Tibial artery (tissue), 4 donors: ENCODE measurements around the gene AP3B1.

Source experiments
- DNase-seq, 2 donors: peaks; one replicate each; pipeline ENCODE4 v3.0.0-alpha.2; 2019
- H3K27ac ChIP-seq, 2 donors: fragments of 200-600 bp; sonication (generic) in 1 of 2; 1 replicate in 1 of 2; 2 replicates in 1 of 2; pipeline ENCODE4 v1.5.1; 2018 to 2019; ENCODE audit warnings: mild to moderate bottlenecking in 1 of 2
- H3K27me3 ChIP-seq, 2 donors: fragments of 200-600 bp; sonication (generic) in 1 of 2; one replicate each; pipeline versions ENCODE4 v1.5.1 to v1.6.0; 2016 to 2019
- H3K36me3 ChIP-seq, 3 donors: fragments of 200-600 bp; sonication (generic) in 2 of 3; one replicate each; pipeline ENCODE4 v1.5.1; 2016 to 2019; ENCODE audit warnings: mild to moderate bottlenecking in 2 of 3
- H3K4me1 ChIP-seq, 4 donors: fragments of 200-600 bp; sonication (generic) in 2 of 4; 1 replicate in 3 of 4; 2 replicates in 1 of 4; pipeline ENCODE4 v1.5.1; 2016 to 2019
- H3K4me3 ChIP-seq, 2 donors: fragments of 200-600 bp; sonication (generic) in 1 of 2; 1 replicate in 1 of 2; 2 replicates in 1 of 2; pipeline ENCODE4 v1.5.1; 2018 to 2019; ENCODE audit warnings: mild to moderate bottlenecking in 2 of 2
- H3K9me3 ChIP-seq, 3 donors: fragments of 200-600 bp; sonication (generic) in 1 of 3; one replicate each; pipeline ENCODE4 v1.5.1; 2016 to 2019
- intact Hi-C: fragments of 100-400 bp; cut with DNase I; formaldehyde crosslinking; loops from one replicate; pipeline ENCODE4 v1.15.0; 2023; ENCODE audit warnings: low total_unique reads
- TF ChIP-seq, protein P1 (sequence below), 2 experiments: fragments of 200-600 bp in 1 of 2; fragments of 450-650 bp in 1 of 2; IDR thresholded peaks; one replicate each; pipeline ENCODE4 v1.5.1; 2017 to 2019; ENCODE audit warnings: antibody characterized with exemption in 2 of 2, mild to moderate bottlenecking in 1 of 2, moderate library complexity in 1 of 2

Gene AP3B1

DNA sequence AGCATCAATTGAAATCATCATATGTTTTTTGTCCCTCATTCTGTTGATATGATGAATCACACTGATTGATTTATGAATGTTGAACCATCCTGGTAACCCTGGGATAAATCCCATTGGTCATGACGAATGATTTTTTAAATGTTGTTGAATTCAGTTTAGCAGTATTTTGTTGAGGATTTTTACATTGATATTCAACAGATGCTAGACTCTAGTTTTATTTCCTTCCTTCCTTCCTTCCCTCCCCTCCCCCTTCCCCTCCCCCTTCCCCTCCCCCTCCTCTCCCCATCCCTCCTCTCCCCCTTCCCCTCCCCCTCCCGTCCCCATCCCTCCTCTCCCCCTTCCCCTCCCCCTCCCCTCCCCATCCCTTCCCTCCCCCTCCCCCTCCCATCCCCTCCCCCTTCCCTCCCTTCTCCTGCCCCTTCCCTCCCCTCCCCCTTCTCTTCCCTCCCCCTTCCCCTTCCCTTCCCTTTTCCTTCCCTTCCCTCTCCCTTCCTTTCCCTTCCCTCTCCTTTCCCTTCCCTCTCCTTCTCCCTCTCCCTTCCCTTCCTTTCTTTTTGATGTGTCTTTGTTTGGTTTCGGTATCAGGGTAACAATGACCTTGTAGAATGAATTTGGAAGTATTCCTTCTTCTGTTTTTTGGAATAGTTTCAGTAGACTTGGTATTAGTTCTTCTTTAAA is 142.8 kb downstream of the AP3B1 start:
- Histone ChIP-seq H3K27me3 (no peaks in the 10 kb centered on the region), H3K9me3 (no peaks in the 10 kb centered on the region), H3K4me1 (no peaks in the 10 kb centered on the region), H3K27ac (no peak overlapping the region), H3K36me3 (peaks cover 19 to 30% (median 21%) of the 10 kb centered on the region in 3 donors), H3K4me3 (no peak overlapping the region)
- TF ChIP-seq, protein P1, sequence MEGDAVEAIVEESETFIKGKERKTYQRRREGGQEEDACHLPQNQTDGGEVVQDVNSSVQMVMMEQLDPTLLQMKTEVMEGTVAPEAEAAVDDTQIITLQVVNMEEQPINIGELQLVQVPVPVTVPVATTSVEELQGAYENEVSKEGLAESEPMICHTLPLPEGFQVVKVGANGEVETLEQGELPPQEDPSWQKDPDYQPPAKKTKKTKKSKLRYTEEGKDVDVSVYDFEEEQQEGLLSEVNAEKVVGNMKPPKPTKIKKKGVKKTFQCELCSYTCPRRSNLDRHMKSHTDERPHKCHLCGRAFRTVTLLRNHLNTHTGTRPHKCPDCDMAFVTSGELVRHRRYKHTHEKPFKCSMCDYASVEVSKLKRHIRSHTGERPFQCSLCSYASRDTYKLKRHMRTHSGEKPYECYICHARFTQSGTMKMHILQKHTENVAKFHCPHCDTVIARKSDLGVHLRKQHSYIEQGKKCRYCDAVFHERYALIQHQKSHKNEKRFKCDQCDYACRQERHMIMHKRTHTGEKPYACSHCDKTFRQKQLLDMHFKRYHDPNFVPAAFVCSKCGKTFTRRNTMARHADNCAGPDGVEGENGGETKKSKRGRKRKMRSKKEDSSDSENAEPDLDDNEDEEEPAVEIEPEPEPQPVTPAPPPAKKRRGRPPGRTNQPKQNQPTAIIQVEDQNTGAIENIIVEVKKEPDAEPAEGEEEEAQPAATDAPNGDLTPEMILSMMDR (IDR thresholded peaks at IDR 0.05) = no peak
- intact Hi-C loops = no loop called here
- no peak for DNase-seq

DNA sequence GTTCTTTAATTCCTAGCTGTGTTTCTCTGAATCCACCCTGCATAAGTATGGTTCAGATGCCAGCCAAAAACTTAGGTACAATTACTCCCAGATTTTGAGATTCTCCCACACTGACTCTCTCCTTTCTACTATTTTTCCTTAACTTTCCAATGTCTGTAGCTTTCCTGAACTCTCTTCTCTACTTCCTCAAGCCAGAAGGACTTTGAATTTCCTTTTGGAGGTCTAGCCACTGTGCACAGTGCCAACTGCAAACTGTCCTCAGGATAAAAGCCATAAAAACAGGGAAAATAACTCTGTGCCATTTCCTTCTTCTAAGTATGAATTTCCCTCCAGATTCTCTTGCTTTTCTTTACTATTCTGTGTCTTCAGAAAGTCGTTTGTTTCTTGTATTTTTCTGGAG is 157.2 kb downstream of the AP3B1 start:
- intact Hi-C loops = no loop called here
- TF ChIP-seq, protein P1 (IDR thresholded peaks at IDR 0.05) = no peak
- H3K36me3 ChIP-seq = peaks cover 11 to 29% (median 14%) of the 10 kb centered on the region in 3 donors

GRCh38 chr5:78133423-78133822 is 161.1 kb downstream of the AP3B1 start:
- no peaks in the 10 kb centered on the region for H3K4me1 ChIP-seq
- no peaks in the 10 kb centered on the region for H3K27me3 ChIP-seq
- H3K9me3 ChIP-seq = no peaks in the 10 kb centered on the region
- H3K27ac ChIP-seq = no peak overlapping the region
- no peak for DNase-seq
- intact Hi-C loops = no loop called here
- H3K4me3 ChIP-seq = no peak overlapping the region
- H3K36me3 ChIP-seq = peaks cover 0 to 5% (median 4%) of the 10 kb centered on the region in 3 donors
- TF ChIP-seq, protein P1 (IDR thresholded peaks at IDR 0.05) = no peak

More for the DNA sequence above, 157.2 kb downstream of the AP3B1 start:
- H3K9me3 ChIP-seq = no peaks in the 10 kb centered on the region
- no peaks in the 10 kb centered on the region for H3K27me3 ChIP-seq
- H3K4me3 ChIP-seq = no peak overlapping the region
- H3K27ac ChIP-seq = no peak overlapping the region
- H3K4me1 ChIP-seq = no peaks in the 10 kb centered on the region
- no peak for DNase-seq

DNA sequence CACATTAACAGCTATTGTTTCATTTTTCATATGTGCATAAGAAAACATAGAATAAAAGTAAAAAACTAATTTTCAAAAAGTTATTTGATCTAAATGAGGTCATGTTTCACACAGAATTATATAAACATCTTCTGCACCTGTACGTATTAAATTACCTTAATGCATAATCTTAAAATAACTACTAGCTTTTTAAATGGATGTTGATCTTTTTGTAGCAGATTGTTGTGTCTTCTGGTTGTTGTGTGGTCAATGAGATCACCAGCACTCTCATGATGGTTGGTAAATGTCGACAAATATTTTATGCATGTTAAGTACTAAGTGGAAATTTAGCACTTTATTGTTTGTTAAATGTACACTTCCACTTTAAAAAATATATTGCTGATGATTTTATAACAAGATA is 162.0 kb downstream of the AP3B1 start:
- no peaks in the 10 kb centered on the region for H3K27me3 ChIP-seq
- H3K36me3 ChIP-seq = peaks cover 0 to 9% (median 7%) of the 10 kb centered on the region in 3 donors
- H3K27ac ChIP-seq = no peak overlapping the region
- TF ChIP-seq, protein P1 (IDR thresholded peaks at IDR 0.05) = no peak
- no peaks in the 10 kb centered on the region for H3K4me1 ChIP-seq
- no peak for DNase-seq
- intact Hi-C loops = no loop called here
- H3K9me3 ChIP-seq = no peaks in the 10 kb centered on the region
- H3K4me3 ChIP-seq = no peak overlapping the region

DNA sequence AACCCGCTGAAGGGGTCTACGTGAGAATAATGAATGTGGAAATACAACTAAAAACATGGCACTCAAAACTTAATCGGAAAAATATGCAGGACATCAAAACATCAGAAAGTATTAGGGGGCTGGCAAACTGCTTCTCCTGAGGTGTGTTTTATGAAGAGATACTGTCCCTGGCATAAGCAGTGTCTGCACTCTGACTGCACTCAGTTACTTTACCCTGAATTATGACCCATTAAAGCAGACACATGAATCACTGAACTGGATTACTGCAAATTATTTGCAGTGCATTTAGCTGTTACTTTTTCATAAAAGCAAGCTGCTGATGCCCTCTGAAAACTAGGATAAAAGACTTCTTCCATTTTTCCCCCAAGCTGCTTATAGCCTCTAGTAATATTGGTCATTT is 164.9 kb downstream of the AP3B1 start:
- Histone ChIP-seq H3K36me3 (peaks cover 0 to 16% (median 14%) of the 10 kb centered on the region in 3 donors), H3K4me3 (no peak overlapping the region), H3K27me3 (no peaks in the 10 kb centered on the region), H3K4me1 (no peaks in the 10 kb centered on the region), H3K27ac (no peak overlapping the region), H3K9me3 (no peaks in the 10 kb centered on the region)
- no peak for DNase-seq
- intact Hi-C loops = no loop called here
- TF ChIP-seq, protein P1 (IDR thresholded peaks at IDR 0.05) = no peak
